Measurements from ENCODE around the gene KCNK5.

Gene KCNK5

DNA sequence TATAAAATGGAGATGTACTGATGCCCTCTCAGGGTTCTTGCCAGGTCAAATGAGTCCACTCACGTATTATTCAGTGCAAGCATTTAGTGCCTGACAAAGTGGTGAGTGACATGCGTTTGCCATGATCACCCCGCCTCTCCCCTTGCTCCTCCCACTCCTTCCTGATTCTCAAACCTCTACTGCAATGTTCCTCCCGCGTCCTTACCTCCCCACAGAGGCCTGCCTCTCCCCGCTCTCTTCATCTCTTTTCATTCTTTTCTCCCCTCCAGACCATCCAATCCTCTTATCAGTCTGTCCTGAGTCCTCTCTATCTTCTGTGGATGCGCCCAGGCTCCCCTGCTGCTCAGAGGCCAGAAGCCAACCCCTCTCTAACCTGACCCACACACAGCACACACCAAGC lies 40.7 kb downstream of the KCNK5 start:
- TF ChIP-seq, protein P1, sequence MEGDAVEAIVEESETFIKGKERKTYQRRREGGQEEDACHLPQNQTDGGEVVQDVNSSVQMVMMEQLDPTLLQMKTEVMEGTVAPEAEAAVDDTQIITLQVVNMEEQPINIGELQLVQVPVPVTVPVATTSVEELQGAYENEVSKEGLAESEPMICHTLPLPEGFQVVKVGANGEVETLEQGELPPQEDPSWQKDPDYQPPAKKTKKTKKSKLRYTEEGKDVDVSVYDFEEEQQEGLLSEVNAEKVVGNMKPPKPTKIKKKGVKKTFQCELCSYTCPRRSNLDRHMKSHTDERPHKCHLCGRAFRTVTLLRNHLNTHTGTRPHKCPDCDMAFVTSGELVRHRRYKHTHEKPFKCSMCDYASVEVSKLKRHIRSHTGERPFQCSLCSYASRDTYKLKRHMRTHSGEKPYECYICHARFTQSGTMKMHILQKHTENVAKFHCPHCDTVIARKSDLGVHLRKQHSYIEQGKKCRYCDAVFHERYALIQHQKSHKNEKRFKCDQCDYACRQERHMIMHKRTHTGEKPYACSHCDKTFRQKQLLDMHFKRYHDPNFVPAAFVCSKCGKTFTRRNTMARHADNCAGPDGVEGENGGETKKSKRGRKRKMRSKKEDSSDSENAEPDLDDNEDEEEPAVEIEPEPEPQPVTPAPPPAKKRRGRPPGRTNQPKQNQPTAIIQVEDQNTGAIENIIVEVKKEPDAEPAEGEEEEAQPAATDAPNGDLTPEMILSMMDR (IDR thresholded peaks at IDR 0.05; ENCODE audit: borderline replicate concordance, insufficient read depth, low read depth, low read length) = no peak
- no peak overlapping the region for H3K4me3 ChIP-seq (ENCODE audit: low read depth, low read length)

DNA sequence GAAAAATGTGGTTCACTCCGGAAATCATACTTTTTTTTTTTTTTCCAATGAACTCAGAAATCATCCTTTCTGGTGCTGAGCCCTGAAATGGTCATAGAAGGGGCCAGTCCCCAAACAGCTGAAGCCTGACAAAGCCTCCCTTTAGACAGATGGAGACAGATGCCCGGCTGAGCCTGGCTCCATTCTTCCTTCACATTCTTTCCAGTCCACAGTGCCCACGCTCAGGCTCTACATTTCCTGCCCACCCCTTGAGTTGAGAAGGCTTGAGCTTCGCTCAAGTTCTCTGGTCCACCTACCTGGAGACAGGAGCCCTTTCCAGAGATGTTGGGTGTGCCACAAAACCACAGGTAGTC lies 41.2 kb downstream of the KCNK5 start:
- H3K4me3 ChIP-seq (ENCODE audit: low read depth, low read length) = no peak overlapping the region
- TF ChIP-seq, protein P1 (IDR thresholded peaks at IDR 0.05; ENCODE audit: borderline replicate concordance, insufficient read depth, low read depth, low read length) = no peak

DNA sequence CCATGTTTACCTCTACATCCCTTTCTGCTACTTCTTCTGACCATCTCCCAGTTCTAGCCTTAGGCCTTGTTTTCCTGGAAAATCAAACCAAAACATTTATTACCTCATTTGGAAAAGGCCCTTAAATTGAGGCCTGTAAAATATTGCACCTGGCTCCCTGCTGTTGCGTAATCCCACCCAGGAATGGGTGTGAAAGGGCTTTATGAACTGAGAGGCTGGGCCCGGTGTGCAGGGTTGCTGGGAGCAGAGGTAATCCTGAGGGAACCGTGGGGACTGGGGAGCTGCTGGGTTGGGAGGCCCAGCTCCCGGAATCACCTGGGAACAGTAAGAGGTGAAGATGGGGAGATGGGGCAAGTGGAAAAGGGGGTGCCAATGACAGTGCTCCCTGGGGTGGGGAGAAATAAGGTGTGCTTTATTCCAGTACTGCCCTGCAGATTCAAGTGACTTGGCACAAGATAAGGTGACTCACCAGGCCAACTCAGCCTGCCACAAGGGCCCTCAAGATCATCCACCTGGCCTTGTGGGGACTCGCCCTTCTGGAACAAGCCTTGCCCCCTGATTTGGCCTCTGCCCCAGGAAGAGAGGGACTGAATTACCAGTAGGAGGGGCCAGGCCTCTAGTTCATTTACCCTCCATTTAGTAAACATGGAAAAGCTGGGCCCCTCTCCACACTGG lies 44.2 kb downstream of the KCNK5 start:
- TF ChIP-seq, protein P1 (IDR thresholded peaks at IDR 0.05; ENCODE audit: borderline replicate concordance, insufficient read depth, low read depth, low read length) = no peak

DNA sequence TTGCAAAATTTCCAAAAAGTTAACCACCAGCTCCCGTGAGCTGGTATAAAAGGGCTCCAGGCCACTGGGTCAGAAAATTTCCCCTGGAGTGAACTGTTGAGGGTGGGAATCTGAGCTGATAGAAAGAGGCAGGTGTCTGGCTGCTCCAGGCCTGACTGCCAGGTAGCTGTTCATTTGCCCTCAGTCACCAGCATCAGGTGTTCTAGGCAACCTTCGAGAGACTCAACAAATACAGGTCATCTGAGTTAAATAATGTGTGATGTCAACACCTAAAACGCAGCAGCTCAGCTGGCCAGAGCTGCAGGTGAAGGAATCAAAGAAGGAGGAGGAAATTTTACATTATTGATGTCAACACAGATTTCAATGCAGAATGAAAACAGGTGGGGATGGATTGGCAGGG lies 46.7 kb downstream of the KCNK5 start:
- no peak overlapping the region for H3K4me3 ChIP-seq (ENCODE audit: low read depth, low read length)
- TF ChIP-seq, protein P1 (IDR thresholded peaks at IDR 0.05; ENCODE audit: borderline replicate concordance, insufficient read depth, low read depth, low read length) = no peak

More for the DNA sequence above, 44.2 kb downstream of the KCNK5 start:
- H3K4me3 ChIP-seq (ENCODE audit: low read depth, low read length) = no peak overlapping the region

DNA sequence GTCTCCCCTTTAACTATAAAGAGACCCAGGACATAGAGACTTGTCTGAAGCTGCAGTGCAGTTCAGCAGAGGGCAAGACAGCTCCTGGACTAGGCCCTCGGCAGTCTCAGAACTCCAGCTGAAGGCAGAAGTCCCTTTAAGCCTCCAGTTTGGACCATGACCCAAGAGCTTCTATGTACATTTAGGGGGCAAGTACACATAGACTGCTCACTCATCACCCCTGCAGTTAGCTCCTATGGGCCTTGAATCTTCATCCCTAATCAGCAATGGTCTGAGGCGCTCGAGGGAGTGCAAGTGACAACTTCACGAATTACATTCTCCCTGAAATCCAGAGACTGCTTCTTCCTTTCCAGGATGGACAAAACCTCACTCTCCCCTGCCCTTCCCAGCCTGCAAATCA lies 47.4 kb downstream of the KCNK5 start:
- H3K4me3 ChIP-seq (ENCODE audit: low read depth, low read length) = no peak overlapping the region
- TF ChIP-seq, protein P1 (IDR thresholded peaks at IDR 0.05; ENCODE audit: borderline replicate concordance, insufficient read depth, low read depth, low read length) = no peak

DNA sequence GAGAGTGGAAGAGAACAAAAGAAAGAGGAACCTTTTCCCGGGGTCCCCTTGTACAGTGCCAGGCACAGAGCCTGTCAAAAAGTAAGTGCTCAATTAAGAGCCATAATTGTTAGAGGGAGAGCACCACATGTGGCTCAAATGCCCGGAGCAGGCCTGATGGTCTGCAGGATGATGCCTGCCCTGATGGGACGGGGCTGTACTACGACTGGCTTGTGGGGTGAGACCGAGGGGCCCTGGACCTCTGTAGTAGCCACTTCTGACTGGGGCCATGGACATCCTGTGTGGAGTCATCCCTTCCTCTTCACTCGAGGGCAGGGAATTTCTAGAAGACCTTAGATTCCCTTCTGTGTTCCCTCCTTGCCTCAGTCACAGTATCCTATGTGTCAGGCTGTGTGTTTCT lies 47.9 kb downstream of the KCNK5 start:
- no peak overlapping the region for H3K4me3 ChIP-seq (ENCODE audit: low read depth, low read length)
- TF ChIP-seq, protein P1 (IDR thresholded peaks at IDR 0.05; ENCODE audit: borderline replicate concordance, insufficient read depth, low read depth, low read length) = no peak

DNA sequence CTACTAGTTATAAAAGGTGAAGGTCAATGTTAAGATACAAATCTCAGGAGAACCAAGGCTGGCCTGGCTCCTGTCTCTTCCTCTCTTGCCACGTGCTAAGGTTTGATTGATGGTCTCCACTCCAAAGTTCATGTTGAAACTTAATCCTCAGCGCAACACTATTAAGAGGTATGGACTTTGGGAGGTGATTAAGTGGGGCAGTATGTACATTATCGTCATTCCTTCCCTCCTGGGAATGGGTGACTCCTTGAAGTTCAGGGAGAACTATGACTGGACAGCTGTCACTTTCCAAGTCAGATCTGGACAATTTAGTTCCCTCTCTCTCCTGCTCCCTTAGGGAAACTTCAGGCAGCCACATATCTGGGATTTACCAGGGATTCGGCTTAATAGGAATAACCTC lies 50.5 kb downstream of the KCNK5 start:
- TF ChIP-seq, protein P1 (IDR thresholded peaks at IDR 0.05; ENCODE audit: borderline replicate concordance, insufficient read depth, low read depth, low read length) = no peak

More for the DNA sequence above, 50.5 kb downstream of the KCNK5 start:
- H3K4me3 ChIP-seq (ENCODE audit: low read depth, low read length) = no peak overlapping the region
